Activated naive CD8-positive, alpha-beta T cell treated with anti-CD3 and anti-CD28 coated beads, Interleukin-2, amount 50 U/mL, for 16 hours (primary cell): ENCODE data around the gene PBX1.
"Not testable (repeated sequence)": the region's sequence is repeated elsewhere in the genome, so short reads cannot be mapped to it uniquely, and the experiment has no call there.

Source experiments
- DNase-seq: peaks from one replicate; pipeline ENCODE4 v3.0.0-alpha.2; 2020; ENCODE audit warnings: low read depth, low spot score

The PBX1 gene

DNA sequence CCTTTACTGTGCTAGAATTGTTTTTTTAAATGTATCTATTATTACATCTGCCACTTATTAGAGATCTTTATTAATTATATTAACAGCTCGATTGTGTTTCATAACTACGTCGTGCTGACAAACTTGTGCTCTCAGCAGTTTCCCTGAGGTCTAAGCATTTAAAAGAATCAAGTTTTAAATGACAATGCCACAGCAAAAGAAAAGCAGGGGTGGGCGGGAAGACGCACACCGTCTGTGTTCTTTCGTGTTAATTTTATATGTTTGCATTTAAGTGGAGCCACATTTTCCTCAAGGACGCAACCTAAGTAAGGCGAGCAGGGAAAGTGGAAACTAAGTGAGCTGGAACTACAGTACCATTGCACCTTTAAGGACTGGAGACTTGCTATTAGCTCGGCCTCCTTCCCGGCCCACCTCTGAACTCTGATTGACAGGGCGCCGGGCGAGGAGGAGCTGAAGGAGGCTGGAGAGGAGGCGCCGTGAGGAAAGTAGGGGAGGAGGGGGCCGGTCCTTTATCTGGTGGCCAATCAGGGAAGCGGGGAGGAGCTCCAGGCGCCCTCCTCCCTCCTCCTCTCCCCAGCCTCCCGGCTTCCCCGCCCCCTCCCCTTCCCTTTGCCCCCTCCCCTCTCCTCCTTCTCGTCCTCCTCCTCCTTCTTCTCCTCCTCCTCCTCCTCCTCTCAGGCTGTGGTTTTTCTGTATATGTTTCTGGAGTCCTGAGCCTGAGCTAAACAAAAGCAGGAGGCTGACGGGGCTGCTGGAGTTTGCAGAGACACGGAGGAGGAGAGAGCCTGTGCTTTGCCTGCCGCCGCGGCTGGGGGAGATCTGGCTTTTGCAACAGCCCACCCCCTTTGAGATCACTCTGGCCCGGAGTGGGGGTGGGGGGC, at the start of gene PBX1:
Gene PBX1, plus strand, starts transcription at position 724 of the 881 bp plus-strand sequence.
- DNase-seq, result peak; percentile 27

DNA sequence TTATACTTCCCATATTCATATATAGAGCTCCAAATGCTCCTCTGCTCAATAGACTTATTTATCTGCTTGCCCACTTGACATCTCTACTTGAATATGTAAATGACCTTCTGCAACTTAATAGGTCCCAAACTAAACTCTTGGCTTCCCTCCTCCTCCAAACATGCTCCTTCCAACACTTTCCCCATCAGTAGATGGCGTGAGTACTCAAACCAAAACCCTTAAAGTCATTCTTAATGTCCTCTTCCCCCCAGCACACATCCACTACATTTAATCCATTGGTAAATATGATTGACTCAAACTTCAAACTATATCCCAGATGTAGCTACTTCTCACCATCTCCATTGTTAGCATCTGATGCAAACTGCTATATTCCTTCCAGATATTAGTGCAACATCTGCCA, 48.5 kb upstream of the PBX1 start:
- DNase-seq, result no peak

DNA sequence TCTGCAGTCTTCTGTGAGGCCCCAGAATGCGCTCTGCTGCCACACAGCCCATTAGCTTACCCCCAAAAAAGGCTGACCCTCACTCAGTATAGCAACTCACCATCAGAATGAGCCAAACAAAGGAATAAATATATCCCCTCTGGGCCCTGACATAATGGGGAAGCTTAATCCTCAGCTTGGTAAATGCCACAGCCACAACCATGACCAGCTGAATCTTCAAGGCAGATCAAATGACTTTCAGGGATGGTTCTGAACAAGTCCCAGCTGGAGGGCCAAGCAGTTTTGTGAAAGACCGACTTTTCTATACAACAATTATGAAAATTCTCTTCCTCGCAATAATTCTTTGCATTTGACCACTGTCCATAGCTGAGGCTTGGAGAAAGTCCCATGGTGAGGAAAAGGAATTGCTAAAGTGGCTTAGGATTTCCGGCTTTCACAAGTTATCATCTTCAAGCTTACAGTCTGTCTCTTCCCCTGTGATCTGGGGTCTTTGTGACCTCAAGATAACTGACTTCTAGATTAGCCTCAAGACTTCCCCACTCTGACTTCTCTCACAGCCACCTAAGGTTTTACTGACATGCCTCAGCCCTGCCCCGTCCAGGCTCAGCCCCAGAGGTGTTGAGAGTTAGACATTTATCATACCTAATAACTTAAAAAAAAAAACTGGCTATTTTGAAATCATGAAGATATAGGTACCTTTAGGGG, 47.8 kb upstream of the PBX1 start:
- no peak for DNase-seq

DNA sequence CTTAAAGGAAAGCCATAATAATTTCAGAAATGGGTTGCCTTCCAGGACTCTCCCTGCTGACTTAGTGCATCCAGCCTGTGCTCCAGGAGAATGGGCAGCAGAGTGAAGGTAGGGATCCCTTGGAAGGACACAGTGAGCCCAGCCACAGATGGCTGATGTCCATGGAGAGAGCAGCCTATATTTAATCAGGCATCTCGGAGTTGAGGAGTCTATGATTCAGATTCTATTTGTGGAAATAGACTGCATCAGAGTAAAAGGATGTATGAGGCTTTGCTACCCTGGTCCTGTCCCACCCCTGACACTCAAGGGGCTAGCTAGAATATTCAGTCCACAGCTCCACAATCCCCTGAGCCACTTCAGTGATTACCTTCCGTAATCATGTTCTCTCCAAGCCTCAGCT, 43.8 kb upstream of the PBX1 start:
- DNase-seq, result no peak

DNA sequence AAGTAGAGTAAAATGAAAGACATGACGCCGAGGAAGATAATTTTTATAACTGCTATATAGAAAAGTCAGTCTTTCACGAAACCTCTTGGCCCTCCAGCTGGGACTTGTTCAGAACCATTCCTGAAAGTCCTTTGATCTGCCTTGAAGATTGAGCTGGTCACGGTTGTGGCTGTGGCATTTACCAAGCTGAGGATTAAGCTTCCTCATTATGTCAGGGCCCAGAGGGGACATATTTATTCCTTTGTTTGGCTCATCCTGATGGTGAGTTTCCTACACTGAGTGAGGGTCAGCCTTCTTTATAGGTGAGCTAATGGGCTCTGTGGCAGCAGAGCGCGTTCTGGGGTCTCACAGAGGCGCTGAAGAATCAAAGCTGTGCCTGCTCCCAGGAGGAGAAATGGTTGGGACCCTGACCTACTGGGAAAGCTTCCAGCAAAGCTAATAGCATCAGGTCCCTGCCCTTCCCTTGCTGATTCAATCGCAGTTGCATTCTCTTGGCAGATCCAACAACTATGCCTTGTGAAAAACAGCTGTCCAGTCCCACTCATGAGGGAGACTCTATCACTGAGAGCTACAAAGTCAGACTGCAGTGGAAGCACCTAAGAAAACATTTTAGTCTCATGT, 43.2 kb upstream of the PBX1 start:
- DNase-seq, result no peak

DNA sequence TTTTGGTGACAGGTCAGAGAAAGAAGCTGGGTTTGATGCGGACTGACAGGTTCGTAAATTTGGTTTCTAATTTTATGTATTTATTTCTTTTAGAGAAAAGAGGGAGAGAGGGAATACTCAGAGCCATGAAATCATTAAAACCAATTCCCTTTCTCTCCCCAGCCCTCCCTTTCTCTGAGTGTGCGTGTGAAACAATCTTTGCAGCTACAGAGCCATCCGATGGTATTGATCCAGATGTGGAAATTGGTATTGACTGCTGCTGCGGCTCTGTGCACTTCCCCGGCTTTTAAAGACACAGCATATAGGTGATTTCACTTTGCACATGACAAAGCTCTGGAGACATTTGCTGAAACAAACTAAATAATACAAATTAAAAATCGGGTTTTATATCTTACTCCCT, 42.4 kb upstream of the PBX1 start:
- no peak for DNase-seq

DNA sequence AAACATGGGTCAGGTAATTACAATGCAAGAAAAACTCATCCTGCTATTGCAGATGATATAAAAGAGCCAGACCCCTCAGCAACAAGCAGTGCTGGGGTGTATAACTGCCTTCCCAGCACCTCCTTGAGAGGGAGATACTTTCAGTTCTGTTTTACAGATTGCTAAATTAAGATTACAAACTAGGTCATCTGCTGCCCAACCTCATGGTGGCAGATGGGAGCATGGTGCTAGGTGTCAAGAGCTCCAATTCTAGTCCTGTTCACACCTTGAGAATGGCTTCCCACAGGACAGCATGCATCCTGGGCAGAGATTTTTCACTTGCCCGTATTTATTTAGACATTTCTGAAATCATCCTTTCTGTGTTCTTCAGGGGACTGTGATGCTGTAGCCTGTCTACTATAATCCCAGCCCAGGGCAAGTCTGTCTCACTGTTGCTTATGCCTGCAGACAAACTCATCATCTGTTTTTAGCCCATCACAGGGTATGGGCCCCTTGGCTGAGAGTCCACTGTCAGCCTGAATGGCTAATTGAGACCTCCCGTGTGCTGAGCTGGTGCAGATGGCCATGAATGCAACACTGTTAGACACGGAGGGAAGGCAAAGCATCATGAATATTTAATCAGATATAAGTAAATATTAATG, 40.2 kb upstream of the PBX1 start:
- no peak for DNase-seq

DNA sequence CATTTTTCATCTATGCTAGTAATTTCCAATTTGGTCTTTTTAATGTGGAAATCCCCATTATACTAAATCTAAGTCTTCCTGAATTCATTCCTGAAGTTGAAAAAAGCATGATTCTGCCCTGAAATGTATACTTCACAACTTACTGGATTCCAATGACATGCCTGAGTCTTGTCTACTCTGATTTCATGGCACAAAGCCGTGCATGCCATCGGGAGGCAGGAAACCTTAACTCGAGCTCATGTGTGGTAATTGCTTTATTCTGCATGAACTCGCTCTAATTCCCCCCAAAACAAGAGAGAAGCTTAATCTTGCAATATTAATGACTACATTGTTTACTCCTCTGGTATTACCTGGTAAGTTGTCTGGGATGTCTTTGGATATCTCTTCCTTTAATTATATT, 39.6 kb upstream of the PBX1 start:
- DNase-seq, result no peak

DNA sequence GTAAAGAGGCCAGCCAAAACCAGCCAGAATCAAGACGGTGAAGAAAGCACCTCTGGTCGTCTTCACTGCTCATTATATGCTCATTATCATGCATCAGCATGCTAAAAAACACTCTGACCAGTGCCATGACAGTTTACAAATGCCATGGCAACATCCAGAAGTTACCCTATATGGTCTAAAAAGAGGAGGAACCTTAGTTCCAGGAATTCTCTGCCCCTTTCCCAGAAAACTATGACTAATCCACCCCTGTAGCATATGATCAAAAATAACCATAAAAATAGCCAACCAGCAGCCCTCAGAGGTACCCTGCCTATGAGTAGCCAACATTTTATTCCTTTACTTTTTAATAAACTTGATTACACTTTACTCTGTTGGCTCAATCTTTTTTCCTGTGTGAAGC, 34.2 kb upstream of the PBX1 start:
- DNase-seq, result no peak

DNA sequence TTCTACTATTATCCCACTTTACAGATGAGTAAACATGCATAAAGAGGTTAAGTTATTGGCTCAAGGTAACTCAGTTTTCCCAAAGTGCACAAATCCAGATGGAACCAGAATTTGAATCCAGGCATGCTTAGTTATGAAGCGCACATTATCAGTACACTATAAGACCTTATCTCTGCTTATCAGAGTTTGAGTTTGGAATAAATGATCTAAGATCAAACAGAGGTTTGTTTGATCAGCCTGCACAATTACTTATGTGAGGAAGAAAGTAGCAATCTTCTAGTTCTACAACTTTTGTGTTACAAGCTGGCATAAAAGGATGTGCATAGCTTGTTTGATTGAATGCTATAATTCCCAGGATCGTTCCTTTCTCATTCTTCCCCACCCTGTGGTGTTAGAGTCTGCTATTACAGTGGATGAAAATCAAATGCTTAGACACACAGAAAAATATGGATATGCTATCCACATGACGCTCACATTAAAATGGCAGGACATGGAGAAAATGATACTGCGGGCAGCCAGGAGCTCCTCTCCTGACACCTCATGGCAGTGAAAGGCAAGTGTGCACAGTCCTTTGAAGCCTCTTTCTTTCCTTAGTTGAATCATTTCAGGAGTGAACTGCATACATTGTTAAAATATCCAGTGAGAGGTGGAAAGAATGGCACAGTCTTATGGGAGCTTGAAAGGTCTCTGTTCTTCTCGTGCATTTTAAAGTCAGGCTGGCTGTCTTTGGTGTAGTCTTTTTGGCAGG, 23.9 kb upstream of the PBX1 start:
- DNase-seq, result no peak

DNA sequence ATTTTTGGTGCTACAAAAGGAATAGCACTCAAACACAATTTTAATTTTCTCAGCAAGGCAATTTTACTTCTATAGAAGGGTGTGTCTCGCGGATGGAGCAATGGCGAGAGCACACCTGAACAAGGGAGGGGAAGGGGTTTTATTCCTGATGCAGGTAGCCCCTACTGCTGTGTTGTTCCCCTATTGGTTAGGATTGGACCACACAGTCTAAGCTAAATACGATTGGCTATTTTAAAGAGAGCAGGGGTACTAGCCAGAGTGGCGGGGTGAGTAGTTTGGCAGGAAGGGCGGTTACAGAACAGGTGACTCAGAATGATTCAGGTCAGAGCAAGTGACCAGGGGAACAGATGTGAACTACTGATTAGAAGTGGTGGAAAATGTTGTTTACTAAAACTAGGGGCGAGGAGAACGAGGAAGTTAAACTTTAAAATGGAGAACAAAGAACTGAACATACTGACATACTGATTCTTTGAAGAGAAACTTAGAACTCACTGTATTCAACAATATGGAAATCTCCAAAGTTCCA, 6.5 kb upstream of the PBX1 start:
- DNase-seq, result not testable (repeated sequence)

DNA sequence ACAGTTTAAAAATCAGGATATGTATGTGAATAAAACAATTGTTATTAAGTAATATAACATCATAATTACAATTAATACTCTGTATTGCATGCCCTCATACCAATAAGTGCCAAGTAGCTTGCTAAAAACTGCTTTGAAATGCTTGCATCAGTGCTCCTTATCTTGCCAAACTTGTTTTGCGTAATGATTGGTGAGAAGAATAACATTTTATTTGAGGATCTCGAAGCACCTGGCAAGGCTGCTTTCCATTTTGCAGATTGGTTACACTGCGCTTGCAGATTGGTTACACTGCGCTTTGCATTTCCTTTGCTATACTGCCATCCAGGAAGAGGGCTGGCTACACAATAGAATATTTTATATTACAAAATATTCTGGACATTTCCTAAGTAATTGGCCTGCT, 1.7 kb upstream of the PBX1 start:
- no peak for DNase-seq

DNA sequence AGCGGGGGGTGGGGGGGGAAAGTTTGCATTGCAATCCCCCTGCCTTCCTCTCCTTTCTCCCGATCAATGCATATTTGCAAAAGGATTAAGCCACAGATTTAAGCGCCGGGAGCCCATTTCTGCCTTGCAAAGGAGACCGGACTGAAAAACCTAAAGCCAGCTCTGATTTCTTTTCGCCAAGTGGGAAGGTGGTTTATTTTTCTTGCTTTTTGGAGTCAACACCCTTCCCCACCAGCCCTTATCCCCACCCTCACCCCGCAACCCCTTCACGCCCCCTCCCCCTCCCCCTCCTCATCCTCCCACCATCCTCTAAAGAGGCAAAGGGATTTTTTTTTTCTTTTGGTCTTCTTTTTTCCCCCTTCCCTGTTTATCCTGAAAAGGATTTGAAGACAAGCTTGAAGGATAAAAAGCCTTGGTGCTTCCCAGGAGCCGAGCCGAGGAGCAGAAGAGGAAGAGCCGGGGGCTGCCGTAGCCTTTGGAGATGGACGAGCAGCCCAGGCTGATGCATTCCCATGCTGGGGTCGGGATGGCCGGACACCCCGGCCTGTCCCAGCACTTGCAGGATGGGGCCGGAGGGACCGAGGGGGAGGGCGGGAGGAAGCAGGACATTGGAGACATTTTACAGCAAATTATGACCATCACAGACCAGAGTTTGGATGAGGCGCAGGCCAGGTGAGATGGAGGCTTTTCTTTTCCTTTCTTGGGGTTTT, 513 bp downstream of the PBX1 start:
- DNase-seq, result no peak

DNA sequence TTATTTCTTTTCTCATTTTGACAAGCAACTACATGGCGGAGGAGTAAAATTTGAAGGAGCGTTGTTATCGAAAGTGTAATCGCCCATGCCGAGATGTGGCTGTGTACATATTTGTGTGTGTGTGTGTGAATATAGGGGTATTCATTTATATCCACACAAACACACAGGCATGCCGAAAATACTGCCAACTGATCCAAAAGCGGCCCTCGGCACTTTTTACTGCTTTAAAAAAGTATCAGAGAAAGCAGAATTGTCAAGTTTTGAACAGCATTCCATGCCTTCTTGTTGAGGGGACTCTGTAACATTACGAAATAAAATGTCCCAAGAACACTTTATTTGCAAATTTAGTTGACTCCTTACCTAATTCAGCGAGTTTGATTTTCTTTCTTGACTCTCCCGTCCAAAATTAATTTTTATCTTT, 1.1 kb downstream of the PBX1 start:
- DNase-seq, result no peak

DNA sequence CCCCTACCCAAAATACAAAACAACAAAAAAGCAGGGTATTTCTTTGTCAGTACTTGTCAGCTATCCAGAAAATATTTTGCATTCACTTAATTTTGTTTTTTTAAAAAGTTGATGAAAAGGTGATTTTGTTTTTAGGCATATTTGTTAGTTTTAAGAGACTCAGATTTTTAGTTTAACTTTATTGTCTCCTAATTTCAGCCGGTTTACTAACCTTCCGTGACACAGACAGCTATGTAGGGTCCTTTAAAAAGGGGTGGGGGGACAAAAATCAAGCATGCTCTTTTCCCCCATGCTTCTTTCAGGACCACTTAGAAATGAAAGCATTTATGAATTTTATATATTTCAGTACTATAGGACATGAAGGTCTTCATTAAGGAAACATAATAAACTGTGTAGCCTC, 1.6 kb downstream of the PBX1 start:
- DNase-seq, result no peak

DNA sequence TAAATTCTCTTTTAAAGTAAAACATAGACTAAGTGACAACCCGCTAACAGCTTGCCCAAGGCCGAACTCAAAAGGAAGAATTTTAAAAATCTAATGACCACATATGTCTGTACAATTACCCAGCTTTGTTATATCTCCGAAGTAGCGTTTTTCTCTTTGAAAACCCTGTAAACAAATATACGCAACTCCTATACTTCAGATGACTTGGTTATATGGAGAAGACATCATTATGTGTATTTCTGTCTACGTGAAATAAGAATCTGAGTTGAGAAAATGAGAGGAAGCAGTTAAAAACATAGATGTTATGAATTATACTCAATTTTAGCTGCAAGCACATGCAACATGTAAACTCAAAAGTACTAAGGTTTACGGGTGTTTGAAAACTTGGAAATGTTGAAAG, 2.0 kb downstream of the PBX1 start:
- no peak for DNase-seq

DNA sequence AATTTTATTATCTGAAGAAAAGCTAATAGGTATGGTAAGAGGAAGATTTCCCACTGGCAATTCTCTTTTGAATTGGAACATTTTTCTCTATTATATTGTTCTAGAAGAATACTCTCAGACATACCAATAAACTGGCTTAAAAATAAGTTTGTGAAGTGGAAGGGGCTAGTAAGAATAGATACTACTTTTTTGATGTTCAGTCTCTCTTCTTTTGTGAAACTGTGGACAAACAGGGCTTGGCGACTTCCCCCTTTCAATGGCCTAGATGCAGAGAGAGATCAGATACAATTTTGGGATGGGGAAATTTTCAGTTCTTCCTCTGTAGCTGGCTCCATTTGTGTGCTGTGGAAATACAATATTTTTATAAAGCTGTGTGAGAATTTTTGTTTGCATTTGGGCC, 2.5 kb downstream of the PBX1 start:
- no peak for DNase-seq

DNA sequence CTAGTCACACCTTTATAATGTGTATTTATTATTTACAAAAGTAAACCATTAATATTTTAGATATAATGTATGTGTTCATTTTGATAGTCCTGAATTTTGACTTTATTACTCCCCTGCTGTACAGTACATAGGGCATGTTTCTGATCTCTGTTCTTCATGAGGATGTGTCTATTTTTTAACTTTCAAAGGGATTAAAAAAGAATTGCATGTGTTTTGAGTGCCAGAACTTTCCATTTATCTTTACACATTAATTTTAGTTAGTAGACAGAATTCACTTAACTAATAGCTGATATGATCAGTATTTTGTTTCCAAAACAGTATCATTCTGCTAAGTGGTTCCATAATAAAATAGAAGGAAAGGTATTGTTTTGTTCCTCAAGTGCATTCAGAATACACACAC, 3.1 kb downstream of the PBX1 start:
- no peak for DNase-seq

DNA sequence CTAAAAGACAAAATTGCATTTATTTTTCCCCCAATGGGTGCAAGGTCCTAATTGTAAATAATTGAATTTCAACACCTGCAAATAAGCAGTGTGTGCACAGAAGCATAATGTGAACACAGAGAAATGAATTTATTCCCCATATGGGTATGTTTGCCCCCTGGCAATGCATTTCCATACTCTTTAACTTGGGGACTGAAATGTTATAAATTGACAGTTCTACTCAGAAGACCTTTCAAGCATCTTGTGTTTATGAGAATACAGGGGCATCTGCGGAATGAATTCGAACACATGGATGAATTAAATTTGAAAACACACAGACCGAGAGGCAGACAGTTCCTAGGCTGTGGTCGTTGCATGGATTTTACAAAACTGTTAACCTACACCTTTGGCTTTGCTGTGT, 3.5 kb downstream of the PBX1 start:
- no peak for DNase-seq

DNA sequence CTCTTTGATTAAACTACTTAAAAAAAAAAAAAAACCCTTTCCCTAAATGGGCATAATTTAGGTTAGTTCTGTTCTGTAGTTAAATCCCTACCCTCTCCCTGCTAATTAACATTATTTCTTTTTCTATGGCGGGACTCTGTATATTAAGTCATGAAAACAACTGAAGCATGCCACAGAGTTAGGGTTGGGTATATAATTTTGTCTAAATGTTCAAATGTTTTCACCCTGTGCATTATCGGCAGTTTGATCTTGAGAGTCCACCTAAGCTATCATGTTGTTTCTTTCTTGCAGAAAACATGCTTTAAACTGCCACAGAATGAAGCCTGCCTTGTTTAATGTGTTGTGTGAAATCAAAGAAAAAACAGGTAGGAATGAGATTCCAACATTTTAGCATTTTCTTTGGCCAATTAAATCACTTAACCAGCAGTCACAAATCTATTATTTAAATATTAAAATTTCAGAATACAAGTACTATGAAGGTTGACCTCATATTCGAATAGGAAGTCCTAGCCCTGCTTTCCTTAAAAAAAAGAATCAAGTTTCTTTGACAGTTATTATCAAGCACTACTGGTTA, 4.0 kb downstream of the PBX1 start:
- no peak for DNase-seq
